Astrocyte of the spinal cord (primary cell): ENCODE data around the gene UMAD1.

Experiments
- DNase-seq: peaks from one replicate; pipeline ENCODE4 v3.0.0; 2011; ENCODE audit warnings: low read depth, low spot score
- H3K4me3 ChIP-seq: 2 replicates; pipeline ENCODE4 v1.5.1; 2011; ENCODE audit warnings: low read depth, mild to moderate bottlenecking, low read length, moderate library complexity
- in situ Hi-C: cut with HindIII; loops from 2 replicates; pipeline ENCODE4 v1.10.0; 2017; ENCODE audit warnings: low sequenced_read_pairs
- TF ChIP-seq, protein P1 (sequence below): IDR thresholded peaks from 2 replicates; pipeline ENCODE4 v1.5.1; 2012; ENCODE audit warnings: low read depth, mild to moderate bottlenecking, low read length, inconsistent platforms

The UMAD1 gene

DNA sequence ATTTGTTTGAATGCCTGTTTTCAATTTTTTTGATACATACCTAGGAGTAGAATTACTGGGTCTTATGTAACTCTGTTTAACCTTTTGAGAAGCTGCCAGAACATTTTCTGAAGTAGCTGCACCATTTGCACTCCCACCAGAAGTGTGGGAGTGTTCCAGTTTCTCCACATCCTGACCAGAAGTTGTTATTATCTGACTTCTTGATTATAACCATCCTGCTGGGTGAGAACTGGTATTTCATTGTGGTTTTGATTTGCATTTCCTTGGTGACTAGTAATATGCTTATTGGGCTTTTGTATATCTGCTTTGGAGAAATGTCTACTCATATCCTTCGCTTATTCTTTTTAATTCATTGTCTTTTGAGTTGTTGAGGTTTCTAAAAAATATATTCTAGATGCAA, 210.8 kb downstream of the UMAD1 start:
- in situ Hi-C loops, result no loop called here
- H3K4me3 ChIP-seq, result no peak overlapping the region
- TF ChIP-seq, protein P1, sequence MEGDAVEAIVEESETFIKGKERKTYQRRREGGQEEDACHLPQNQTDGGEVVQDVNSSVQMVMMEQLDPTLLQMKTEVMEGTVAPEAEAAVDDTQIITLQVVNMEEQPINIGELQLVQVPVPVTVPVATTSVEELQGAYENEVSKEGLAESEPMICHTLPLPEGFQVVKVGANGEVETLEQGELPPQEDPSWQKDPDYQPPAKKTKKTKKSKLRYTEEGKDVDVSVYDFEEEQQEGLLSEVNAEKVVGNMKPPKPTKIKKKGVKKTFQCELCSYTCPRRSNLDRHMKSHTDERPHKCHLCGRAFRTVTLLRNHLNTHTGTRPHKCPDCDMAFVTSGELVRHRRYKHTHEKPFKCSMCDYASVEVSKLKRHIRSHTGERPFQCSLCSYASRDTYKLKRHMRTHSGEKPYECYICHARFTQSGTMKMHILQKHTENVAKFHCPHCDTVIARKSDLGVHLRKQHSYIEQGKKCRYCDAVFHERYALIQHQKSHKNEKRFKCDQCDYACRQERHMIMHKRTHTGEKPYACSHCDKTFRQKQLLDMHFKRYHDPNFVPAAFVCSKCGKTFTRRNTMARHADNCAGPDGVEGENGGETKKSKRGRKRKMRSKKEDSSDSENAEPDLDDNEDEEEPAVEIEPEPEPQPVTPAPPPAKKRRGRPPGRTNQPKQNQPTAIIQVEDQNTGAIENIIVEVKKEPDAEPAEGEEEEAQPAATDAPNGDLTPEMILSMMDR, result no peak
- peak; percentile 24 for DNase-seq

DNA sequence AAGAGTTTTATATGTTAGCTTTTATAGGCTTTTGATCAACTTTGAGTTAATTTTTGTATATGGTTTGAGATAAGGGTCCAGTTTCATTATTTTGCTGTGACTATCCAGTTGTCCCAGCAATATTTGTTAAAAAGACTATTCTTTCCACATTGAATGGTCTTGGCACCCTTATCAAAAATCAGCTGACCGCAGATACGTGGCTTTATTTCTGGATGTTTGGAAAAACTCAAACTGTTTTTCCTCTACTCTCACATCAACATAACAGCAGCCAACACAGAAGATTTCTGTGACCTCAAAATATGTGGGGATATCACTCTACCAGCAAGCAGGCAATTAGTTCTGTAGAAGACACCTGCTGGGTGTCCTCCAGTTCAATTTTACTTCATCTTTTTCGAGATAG, 211.4 kb downstream of the UMAD1 start:
- TF ChIP-seq, protein P1, result no peak
- no peak for DNase-seq
- no peak overlapping the region for H3K4me3 ChIP-seq
- in situ Hi-C loops, result no loop called here

DNA sequence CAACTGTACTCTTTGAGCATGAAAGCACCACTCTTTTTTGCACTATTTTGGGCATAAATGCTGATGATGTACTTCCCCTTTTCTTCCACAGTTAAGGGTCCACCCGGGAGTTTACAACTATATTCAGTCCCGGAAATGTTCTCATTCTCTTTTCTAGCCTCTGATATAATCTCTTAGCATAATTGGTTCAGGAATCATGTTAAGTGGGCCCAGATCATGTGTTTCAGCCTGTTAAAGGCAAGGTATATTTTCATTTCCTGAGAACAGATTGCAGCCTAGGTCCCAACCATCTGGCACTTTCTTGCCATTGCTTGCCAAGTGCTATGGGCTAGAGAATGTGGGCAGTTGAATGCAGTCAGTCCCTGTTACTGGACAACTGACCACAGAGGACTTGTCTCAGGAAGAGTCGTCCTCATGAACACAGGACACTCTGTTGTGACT, 216.6 kb downstream of the UMAD1 start:
- TF ChIP-seq, protein P1, result no peak
- no peak overlapping the region for H3K4me3 ChIP-seq
- in situ Hi-C loops, result no loop called here
- DNase-seq, result no peak

DNA sequence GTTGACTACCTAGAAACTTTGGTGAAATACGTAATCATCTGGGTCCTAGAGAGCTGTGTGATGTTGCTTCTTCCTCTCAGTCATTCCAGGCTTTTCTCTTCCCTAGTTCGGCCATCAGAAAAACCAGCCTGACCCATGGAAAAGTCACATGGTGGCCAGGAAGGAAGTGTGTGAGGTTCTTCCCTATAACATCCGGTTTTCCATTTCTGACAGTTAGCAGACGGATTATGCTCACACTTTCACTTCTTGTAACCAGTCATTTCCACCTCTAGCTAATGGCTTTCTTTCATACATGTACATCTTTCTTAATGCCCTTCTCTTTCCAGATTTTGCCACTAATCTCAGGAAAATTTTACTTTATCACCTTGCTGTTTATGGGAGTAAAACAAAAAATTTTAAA, 218.0 kb downstream of the UMAD1 start:
- no peak overlapping the region for H3K4me3 ChIP-seq
- TF ChIP-seq, protein P1, result no peak
- no peak for DNase-seq
- in situ Hi-C loops, result no loop called here

DNA sequence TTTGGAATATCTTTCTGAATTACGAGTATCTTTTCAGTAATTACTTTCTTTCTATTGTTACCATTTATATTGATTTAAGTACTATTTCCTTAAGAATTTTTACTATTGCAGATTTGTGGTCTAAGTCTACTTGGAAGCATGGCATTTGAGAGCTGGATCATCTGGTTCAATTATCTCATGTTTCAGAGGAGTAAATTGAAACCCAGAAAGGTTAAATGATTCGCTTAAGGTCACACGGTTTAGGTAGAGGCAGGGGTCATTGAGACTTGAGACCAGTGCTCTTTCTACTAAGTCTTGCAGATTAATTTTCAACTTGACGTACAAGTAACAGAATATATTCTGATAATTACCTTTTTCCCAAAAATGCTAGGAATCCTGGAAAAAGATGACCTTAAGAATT, 218.9 kb downstream of the UMAD1 start:
- in situ Hi-C loops, result no loop called here
- no peak overlapping the region for H3K4me3 ChIP-seq
- no peak for DNase-seq
- TF ChIP-seq, protein P1, result no peak

DNA sequence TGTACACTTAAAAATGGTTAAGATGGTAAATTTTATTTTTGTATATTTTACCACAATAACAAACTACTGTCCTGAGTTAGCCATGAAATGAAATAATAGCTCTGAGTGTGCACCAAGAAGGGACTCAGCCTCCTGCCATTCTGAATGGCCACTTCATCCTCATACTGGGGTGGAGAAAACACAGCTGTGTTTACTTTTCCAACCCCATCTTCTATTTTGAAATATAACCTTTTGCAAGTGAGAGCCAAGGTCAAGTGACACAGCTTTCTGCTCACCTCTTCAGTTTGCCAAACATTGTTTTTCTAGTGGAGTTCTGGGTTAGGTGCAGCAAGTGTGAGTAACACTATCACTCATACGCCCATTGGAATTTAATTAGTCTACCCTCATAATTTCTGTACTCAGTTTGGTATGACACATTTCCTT, 220.7 kb downstream of the UMAD1 start:
- in situ Hi-C loops, result no loop called here
- peak; percentile 83 for DNase-seq
- TF ChIP-seq, protein P1, result no peak
- H3K4me3 ChIP-seq, result no peak overlapping the region

DNA sequence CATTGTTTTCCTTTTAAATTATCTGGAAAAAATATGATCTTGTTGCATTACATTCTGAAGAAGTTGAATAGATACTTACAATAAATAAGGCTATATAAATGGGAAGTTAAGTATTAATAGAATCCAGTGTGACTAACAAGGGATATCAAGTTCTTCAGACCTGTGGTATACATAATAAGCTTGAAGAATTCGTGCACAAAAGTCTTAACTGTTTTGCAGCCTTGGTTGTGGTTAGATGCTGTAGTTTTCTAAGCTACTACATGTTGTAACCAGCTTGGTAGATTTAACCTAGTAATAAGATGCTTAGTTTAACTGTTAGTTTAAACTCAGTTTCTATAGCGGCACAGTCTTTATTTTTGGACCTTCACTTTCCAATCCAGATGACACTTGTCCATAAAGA, 221.8 kb downstream of the UMAD1 start:
- in situ Hi-C loops, result no loop called here
- TF ChIP-seq, protein P1, result no peak
- no peak overlapping the region for H3K4me3 ChIP-seq
- DNase-seq, result peak; percentile 50
